HepG2 (cell line): Measurements from ENCODE around the gene MACROD2. TPM values are rescaled to one million over a fixed set of nuclear protein-coding genes. Genes with fewer than 3 reads are reported as not detected.

ENCODE experiments used
- ATAC-seq: fragments of 200-7000 bp; cut with Tn5 transposase; 3 replicates; pipeline ENCODE4 v1.9.1; 2020; ENCODE audit warnings: mild to moderate bottlenecking, moderate library complexity
- BruUV-seq: library from RNA; stranded (reverse); fragments of 400-500 nt; replicated peaks from 2 replicates; lab custom pipeline; 2021; lab: Mats Ljungman, UMichigan
- CTCF ChIA-PET: fragments of 300-600 bp; formaldehyde crosslinking; extraction: SDS; loops from one replicate; lab custom pipeline; 2021; ENCODE audit warnings: low total read pairs, inconsistent platforms, low intra/inter-chr PET ratio; lab: Yijun Ruan, JAX
- POLR2A ChIA-PET: fragments of 350-600 bp; sonication (Branson Sonifier 250); formaldehyde crosslinking; loops from one replicate; lab custom pipeline; 2020; ENCODE audit warnings: antibody characterized with exemption, inconsistent platforms; lab: Yijun Ruan, JAX
- DNase-seq: peaks from one replicate; pipeline ENCODE4 v3.0.0-alpha.2; 2015; ENCODE audit warnings: low spot score
- FAIRE-seq: peaks from 3 replicates; lab custom pipeline; 2011; peaks lifted over from hg19 to GRCh38; lab: Jason Lieb, UNC
- H2AFZ ChIP-seq: one replicate; pipeline ENCODE4 v1.6.1; 2011; ENCODE audit warnings: low read length, inconsistent platforms
- H3K27ac ChIP-seq: fragments of 300-600 bp; 3 replicates; pipeline ENCODE4 v1.8.0; 2011; ENCODE audit warnings: mixed run types, mild to moderate bottlenecking, mixed read lengths, low read length, inconsistent platforms; ENCODE audit not compliant: insufficient read depth; ENCODE audit errors: extremely low read length
- H3K27me3 ChIP-seq, 2 experiments: fragments of 200-600 bp in 1 of 2; 2 replicates in 1 of 2; 3 replicates in 1 of 2; pipeline versions ENCODE4 v1.6.0 to v1.8.0; 2011; ENCODE audit warnings: low read length in 2 of 2, mild to moderate bottlenecking in 2 of 2, moderate library complexity in 2 of 2, inconsistent platforms in 1 of 2; ENCODE audit not compliant: insufficient read depth in 2 of 2, control insufficient read depth in 1 of 2
- H3K36me3 ChIP-seq, 2 experiments: fragments of 200-600 bp in 1 of 2; replicated peaks in 1 of 2; 2 replicates in 1 of 2; 3 replicates in 1 of 2; pipeline versions ENCODE4 v1.5.1 to v1.8.0; 2011; ENCODE audit warnings: low read length in 2 of 2, inconsistent platforms in 1 of 2; ENCODE audit not compliant: insufficient read depth in 2 of 2, control insufficient read depth in 1 of 2
- H3K4me1 ChIP-seq: 2 replicates; pipeline ENCODE4 v1.5.1; 2012; ENCODE audit warnings: low read length, inconsistent platforms; ENCODE audit not compliant: insufficient read depth
- H3K4me2 ChIP-seq: 2 replicates; pipeline ENCODE4 v1.6.0; 2011; ENCODE audit warnings: low read depth, low read length, inconsistent platforms
- H3K4me3 ChIP-seq, 3 experiments: fragments of 200-600 bp in 1 of 3; sonication (generic), shearing (Covaris generic) in 1 of 3; replicated peaks in 1 of 3; 2 replicates each; pipeline ENCODE4 v1.5.1; 2011 to 2016; ENCODE audit warnings: low read length in 3 of 3, inconsistent platforms in 2 of 3, low read depth in 2 of 3, mild to moderate bottlenecking in 2 of 3, control low read depth in 1 of 3, mixed read lengths in 1 of 3; ENCODE audit not compliant: insufficient read depth in 1 of 3
- H3K79me2 ChIP-seq: one replicate; pipeline ENCODE4 v1.6.1; 2011; ENCODE audit warnings: low read length, inconsistent platforms; ENCODE audit not compliant: insufficient read depth
- H3K9ac ChIP-seq: 2 replicates; pipeline ENCODE4 v1.6.0; 2011; ENCODE audit warnings: mild to moderate bottlenecking, low read depth, low read length, inconsistent platforms; ENCODE audit not compliant: insufficient read depth
- H3K9me3 ChIP-seq: 2 replicates; pipeline ENCODE4 v1.5.1; 2012; ENCODE audit warnings: mild to moderate bottlenecking, low read length
- H4K20me1 ChIP-seq: 2 replicates; pipeline ENCODE4 v1.6.0; 2011; ENCODE audit warnings: inconsistent platforms, mild to moderate bottlenecking, low read length, moderate library complexity; ENCODE audit not compliant: insufficient read depth
- ATF7 ChIP-seq, 2 experiments: fragments of 450-650 bp in 1 of 2; sonication (generic) in 1 of 2; formaldehyde crosslinking in 1 of 2; IDR thresholded peaks; 2 replicates each; pipeline versions ENCODE4 v1.4.0 to v1.6.1; 2016 to 2020; ENCODE audit warnings: antibody characterized with exemption in 1 of 2, mild to moderate bottlenecking in 1 of 2, missing genetic modification reagents in 1 of 2
- CEBPZ ChIP-seq: IDR thresholded peaks from 2 replicates; pipeline ENCODE4 v1.6.1; 2012; ENCODE audit warnings: low read length, improper control_type of control experiment
- CREB1 ChIP-seq, 2 experiments: fragments of 450-650 bp in 1 of 2; IDR thresholded peaks; 2 replicates each; pipeline ENCODE4 v1.6.1; 2016 to 2017; ENCODE audit warnings: control low read depth in 1 of 2, mild to moderate bottlenecking in 1 of 2, missing compliant biosample characterization in 1 of 2, missing genetic modification characterization in 1 of 2
- E2F2 ChIP-seq: sonication (generic); formaldehyde crosslinking; IDR thresholded peaks from 2 replicates; pipeline ENCODE4 v1.4.0; 2020; ENCODE audit warnings: missing genetic modification reagents, borderline replicate concordance
- GPBP1L1 ChIP-seq: sonication (generic); formaldehyde crosslinking; IDR thresholded peaks from 2 replicates; pipeline ENCODE4 v1.5.0; 2020; ENCODE audit warnings: mild to moderate bottlenecking, missing genetic modification reagents
- NAIF1 ChIP-seq: sonication (generic); formaldehyde crosslinking; IDR thresholded peaks from 2 replicates; pipeline ENCODE4 v1.5.0; 2020; ENCODE audit warnings: mild to moderate bottlenecking, missing genetic modification reagents, borderline replicate concordance
- RXRB ChIP-seq: IDR thresholded peaks from 2 replicates; pipeline ENCODE4 v1.6.1; 2016; ENCODE audit warnings: borderline replicate concordance, missing genetic modification reagents, missing compliant biosample characterization
- ZNF850 ChIP-seq: sonication (generic); formaldehyde crosslinking; conservative IDR thresholded peaks from 2 replicates; pipeline ENCODE4 v1.9.0; 2021; ENCODE audit warnings: mild to moderate bottlenecking, missing genetic modification reagents
- WGBS: methylation state at CpG from one replicate; pipeline ENCODE4 v1.1.6; 2017; ENCODE audit warnings: low lambda C conversion rate; 5-methylcytosine and 5-hydroxymethylcytosine counted together
- in situ Hi-C: cut with HindIII; loops from 2 replicates; pipeline ENCODE4 v1.10.0; 2017; ENCODE audit warnings: low pct_unique_long_range_greater_than_20kb; ENCODE audit not compliant: extremely low pct_ligation_motif_present
- intact Hi-C: fragments of 100-400 bp; cut with micrococcal nuclease; formaldehyde crosslinking; loops from one replicate; pipeline ENCODE4 v1.10.0; 2022; ENCODE audit not compliant: unreplicated experiment
- polyA plus RNA-seq, 8 experiments: library from polyadenylated mRNA; depleted of rRNA in 3 of 8; stranded (reverse) in 7 of 8; unstranded in 1 of 8; fragments of >200 nt; fragmentation: Illumina TruSeq in 4 of 8; extraction: Trizol in 4 of 8; gene quantifications; 2 replicates each; pipeline versions ENCODE4 v1.2.1 to v1.2.3, GENCODE V29; 2011 to 2016; ENCODE audit warnings: low read depth in 4 of 8, missing spikeins in 1 of 8, mixed read lengths in 1 of 8; ENCODE audit not compliant: insufficient read depth in 1 of 8
- total RNA-seq, 5 experiments: library from RNA; depleted of rRNA; stranded (reverse); fragments of >200 nt; fragmentation: Illumina TruSeq; extraction: Trizol; gene quantifications; 2 replicates each; pipeline ENCODE4 v1.2.3, GENCODE V29; 2016; ENCODE audit warnings: low read depth in 1 of 5

The MACROD2 gene
- total and polyA plus RNA-seq, 2 of the 13 experiments (the other 11 are each of a cell fraction or from before 2014, with no cell fraction given): 0.13 to 0.51 TPM

GRCh38 chr20:15789079-15789478 is 1793.8 kb downstream of the MACROD2 start:
- ATAC-seq (no peak), DNase-seq (no peak), FAIRE-seq (no peak)
- Histone ChIP-seq H3K27me3 (no peaks in the 10 kb centered on the region), H3K4me1 (no peaks in the 10 kb centered on the region), H3K36me3 (no peaks in the 10 kb centered on the region), H3K4me3 (no peak overlapping the region), H3K9me3 (peaks cover 45% of the 10 kb centered on the region), H3K27ac (no peak overlapping the region), H3K79me2 (no peaks in the 10 kb centered on the region), H4K20me1 (no peaks in the 10 kb centered on the region), H3K4me2 (no peak overlapping the region), H3K9ac (no peak overlapping the region), H2AFZ (no peak overlapping the region)
- in situ Hi-C loops (no loop called here), intact Hi-C loops (no loop called here)
- BruUV-seq: no TSS peak
- WGBS: 28% methylated on average over 4 of the region's 4 CpGs
- POLR2A ChIA-PET: no interaction called here
- CTCF ChIA-PET: no interaction called here
- TF ChIP-seq E2F2 (CRISPR knock-in tag): no peak
- no peak for TF ChIP-seq NAIF1 (CRISPR knock-in tag)

GRCh38 chr20:15792855-15793254 is 1797.5 kb downstream of the MACROD2 start:
- WGBS: 26% methylated on average over 7 of the region's 7 CpGs
- in situ Hi-C loops (no loop called here), intact Hi-C loops (no loop called here)
- Histone ChIP-seq H2AFZ (no peak overlapping the region), H3K4me1 (no peaks in the 10 kb centered on the region), H3K9ac (no peak overlapping the region), H3K36me3 (no peaks in the 10 kb centered on the region), H3K9me3 (peaks cover 63% of the 10 kb centered on the region), H3K79me2 (no peaks in the 10 kb centered on the region), H3K27me3 (no peaks in the 10 kb centered on the region), H3K4me3 (no peak overlapping the region), H3K27ac (no peak overlapping the region), H3K4me2 (no peak overlapping the region), H4K20me1 (no peaks in the 10 kb centered on the region)
- peak; percentile 100 for TF ChIP-seq ATF7 (IDR thresholded peaks at IDR 0.05)
- no peak for TF ChIP-seq ATF7 (CRISPR knock-in tag; IDR thresholded peaks at IDR 0.05)
- no peak for TF ChIP-seq ZNF850
- TF ChIP-seq GPBP1L1 (CRISPR knock-in tag): no peak
- peak; percentile 94 for TF ChIP-seq CREB1 (IDR thresholded peaks at IDR 0.05)
- TF ChIP-seq CREB1 (CRISPR knock-in tag; IDR thresholded peaks at IDR 0.05): no peak
- no peak for TF ChIP-seq CEBPZ
- TF ChIP-seq RXRB: no peak
- no peak for ATAC-seq
- POLR2A ChIA-PET: no interaction called here
- DNase-seq: no peak
- CTCF ChIA-PET: no interaction called here
- FAIRE-seq: no peak
- BruUV-seq: no TSS peak
